Cerebellar cortex (tissue), 1 donor: ENCODE results near the gene STXBP2.
A peak's percentile ranks its signal among the peaks of the same experiment; 100 is the strongest.

Source experiments
- DNase-seq: peaks from one replicate; pipeline ENCODE4 v3.0.0-alpha.2; 2015; ENCODE audit warnings: low spot score

Gene STXBP2

GRCh38 chr19:7679771-7680605, 43.1 kb downstream of the STXBP2 start:
- DNase-seq: no peak

- DNase-seq: peak; percentile 72
Measured at GRCh38 chr19:7680606-7681339, 43.9 kb downstream of the STXBP2 start, which contains the start of gene TRAPPC5. Gene TRAPPC5, plus strand, starts transcription at chr19:7680833. Its CDS starts 1,421 bp downstream, at chr19:7682254.

- peak; percentile 76 for DNase-seq
Measured at GRCh38 chr19:7681340-7682174, 44.6 kb downstream of the STXBP2 start.

- peak; percentile 18 for DNase-seq
Measured at GRCh38 chr19:7682175-7682855, 45.4 kb downstream of the STXBP2 start.

- no peak for DNase-seq
Measured at GRCh38 chr19:7685546-7686445, 48.9 kb downstream of the STXBP2 start.

- DNase-seq: no peak
Measured at GRCh38 chr19:7687177-7687576, 50.3 kb downstream of the STXBP2 start.

GRCh38 chr19:7689165-7689564, 52.3 kb downstream of the STXBP2 start:
- no peak for DNase-seq

- DNase-seq: no peak
Measured at GRCh38 chr19:7690779-7691258, 53.9 kb downstream of the STXBP2 start.

GRCh38 chr19:7691497-7691896, 54.6 kb downstream of the STXBP2 start:
- no peak for DNase-seq

- DNase-seq: no peak
Measured at GRCh38 chr19:7692417-7693088, 55.6 kb downstream of the STXBP2 start.

- DNase-seq: no peak
Measured at GRCh38 chr19:7694499-7694898, 57.6 kb downstream of the STXBP2 start.
